ENCODE data around the gene ZNF32.

ZNF32 gene

DNA sequence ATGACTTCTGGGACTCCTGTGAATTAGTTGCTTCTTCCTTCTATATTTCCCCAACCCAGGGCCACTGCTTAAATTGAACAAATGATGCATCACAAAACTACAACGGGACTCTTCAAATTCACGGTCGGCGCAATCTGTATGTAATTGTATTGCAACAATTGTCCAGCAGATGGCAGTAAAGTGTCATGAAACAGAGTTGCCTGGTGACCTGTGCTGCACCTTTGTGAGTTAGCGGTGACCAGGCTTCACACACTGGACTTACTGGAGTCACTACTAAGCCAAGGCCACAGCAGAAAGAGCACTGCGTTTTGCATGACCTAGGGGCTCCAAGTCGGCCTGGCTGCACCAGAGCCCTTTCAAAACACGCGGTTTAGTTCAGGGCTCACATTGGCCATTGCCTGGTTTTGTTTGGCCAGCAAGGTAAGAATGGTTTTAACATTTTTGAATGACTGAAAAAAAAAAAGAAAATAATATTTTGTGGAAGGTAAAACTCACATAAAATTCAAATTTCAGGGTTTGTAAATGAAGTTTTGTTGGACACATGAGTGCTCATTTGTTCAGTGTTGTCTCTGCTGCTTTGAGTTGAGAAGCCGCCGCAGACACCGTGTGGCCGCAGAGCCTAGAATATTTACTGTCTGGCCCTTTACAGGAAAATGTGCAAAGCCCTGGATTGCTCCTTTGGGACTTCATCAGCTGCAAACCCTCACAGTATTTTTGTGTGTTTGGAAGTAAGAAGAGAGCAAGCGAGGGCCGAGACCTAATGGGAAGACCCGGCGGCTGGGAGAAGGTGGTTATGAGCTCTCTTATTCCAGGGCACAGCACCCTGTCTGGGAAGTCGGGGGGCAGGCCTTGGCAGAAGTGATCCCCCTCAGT lies 23.2 kb upstream of the ZNF32 start:
- Histone ChIP-seq H2AFZ (ENCODE audit: low read length) (no peak overlapping the region), H3K36me3 (replicated peaks; ENCODE audit: insufficient read depth, low read length) (no peaks in the 10 kb centered on the region)

DNA sequence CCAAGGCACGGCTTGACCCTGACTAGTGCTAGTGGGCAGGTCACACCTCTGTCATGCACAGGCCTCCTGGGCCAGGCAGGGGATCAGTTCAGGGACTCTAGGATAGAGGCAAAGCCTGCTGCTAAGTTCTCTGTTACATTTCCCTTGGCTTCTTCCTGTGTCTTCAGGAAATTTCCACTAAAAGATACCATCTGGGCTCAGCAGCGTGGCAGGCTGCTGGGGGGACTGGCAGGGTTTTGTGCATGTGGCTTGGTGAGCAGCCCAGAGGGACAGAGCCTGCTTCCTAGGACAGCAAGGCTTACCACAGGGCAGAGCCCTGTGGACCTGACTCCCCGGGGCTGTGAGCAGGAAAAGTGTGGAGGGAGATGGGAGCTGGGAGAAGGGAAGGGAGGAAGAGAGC lies 20.7 kb upstream of the ZNF32 start:
- Histone ChIP-seq H3K27me3 (replicated peaks; ENCODE audit: insufficient read depth, low read length) (no peaks in the 10 kb centered on the region), H3K9ac (ENCODE audit: low read length) (no peak overlapping the region), H4K20me1 (ENCODE audit: insufficient read depth, low read length) (no peaks in the 10 kb centered on the region), H3K27ac (ENCODE audit: low read length) (no peak overlapping the region), H3K79me2 (ENCODE audit: low read length) (no peaks in the 10 kb centered on the region), H3K36me3 (replicated peaks; ENCODE audit: insufficient read depth, low read length) (no peaks in the 10 kb centered on the region), H3K4me2 (ENCODE audit: low read depth, low read length) (no peak overlapping the region), H3F3A (ENCODE audit: insufficient read depth, low read length) (no peaks in the 10 kb centered on the region), H3K9me3 (replicated peaks; ENCODE audit: insufficient read depth, low read length) (no peaks in the 10 kb centered on the region), H3K9me2 (replicated peaks; ENCODE audit: insufficient read depth, low read length) (no peaks in the 10 kb centered on the region), H2AFZ (ENCODE audit: low read length) (no peak overlapping the region), H3K4me3 (ENCODE audit: low read length) (no peak overlapping the region), H3K4me1 (ENCODE audit: low read length) (no peaks in the 10 kb centered on the region)
- TF ChIP-seq, protein P1, sequence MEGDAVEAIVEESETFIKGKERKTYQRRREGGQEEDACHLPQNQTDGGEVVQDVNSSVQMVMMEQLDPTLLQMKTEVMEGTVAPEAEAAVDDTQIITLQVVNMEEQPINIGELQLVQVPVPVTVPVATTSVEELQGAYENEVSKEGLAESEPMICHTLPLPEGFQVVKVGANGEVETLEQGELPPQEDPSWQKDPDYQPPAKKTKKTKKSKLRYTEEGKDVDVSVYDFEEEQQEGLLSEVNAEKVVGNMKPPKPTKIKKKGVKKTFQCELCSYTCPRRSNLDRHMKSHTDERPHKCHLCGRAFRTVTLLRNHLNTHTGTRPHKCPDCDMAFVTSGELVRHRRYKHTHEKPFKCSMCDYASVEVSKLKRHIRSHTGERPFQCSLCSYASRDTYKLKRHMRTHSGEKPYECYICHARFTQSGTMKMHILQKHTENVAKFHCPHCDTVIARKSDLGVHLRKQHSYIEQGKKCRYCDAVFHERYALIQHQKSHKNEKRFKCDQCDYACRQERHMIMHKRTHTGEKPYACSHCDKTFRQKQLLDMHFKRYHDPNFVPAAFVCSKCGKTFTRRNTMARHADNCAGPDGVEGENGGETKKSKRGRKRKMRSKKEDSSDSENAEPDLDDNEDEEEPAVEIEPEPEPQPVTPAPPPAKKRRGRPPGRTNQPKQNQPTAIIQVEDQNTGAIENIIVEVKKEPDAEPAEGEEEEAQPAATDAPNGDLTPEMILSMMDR (IDR thresholded peaks at IDR 0.05; ENCODE audit: low read length), result no peak
- TF ChIP-seq EZH2 (optimal IDR thresholded peaks at IDR 0.05; ENCODE audit: low read depth, low read length), result no peak
- no peak for TF ChIP-seq EZH2phosphoT487 (IDR thresholded peaks at IDR 0.05; ENCODE audit: low read length)
- no peak for DNase-seq

More for the DNA sequence above, 23.2 kb upstream of the ZNF32 start:
- no peak overlapping the region for H3K4me2 ChIP-seq (ENCODE audit: low read depth, low read length)
- no peaks in the 10 kb centered on the region for H3K9me3 ChIP-seq (replicated peaks; ENCODE audit: insufficient read depth, low read length)
- peak; percentile 73 for DNase-seq
- no peaks in the 10 kb centered on the region for H4K20me1 ChIP-seq (ENCODE audit: insufficient read depth, low read length)
- H3K4me1 ChIP-seq (ENCODE audit: low read length), result no peaks in the 10 kb centered on the region
- no peak overlapping the region for H3K9ac ChIP-seq (ENCODE audit: low read length)
- no peaks in the 10 kb centered on the region for H3K79me2 ChIP-seq (ENCODE audit: low read length)
- no peaks in the 10 kb centered on the region for H3F3A ChIP-seq (ENCODE audit: insufficient read depth, low read length)
- no peak overlapping the region for H3K27ac ChIP-seq (ENCODE audit: low read length)
- no peak for TF ChIP-seq EZH2 (optimal IDR thresholded peaks at IDR 0.05; ENCODE audit: low read depth, low read length)
- TF ChIP-seq EZH2phosphoT487 (IDR thresholded peaks at IDR 0.05; ENCODE audit: low read length), result no peak
- TF ChIP-seq, protein P1 (IDR thresholded peaks at IDR 0.05; ENCODE audit: low read length), result peak; percentile 80
- H3K9me2 ChIP-seq (replicated peaks; ENCODE audit: insufficient read depth, low read length), result no peaks in the 10 kb centered on the region
- no peak overlapping the region for H3K4me3 ChIP-seq (ENCODE audit: low read length)
- no peaks in the 10 kb centered on the region for H3K27me3 ChIP-seq (replicated peaks; ENCODE audit: insufficient read depth, low read length)

DNA sequence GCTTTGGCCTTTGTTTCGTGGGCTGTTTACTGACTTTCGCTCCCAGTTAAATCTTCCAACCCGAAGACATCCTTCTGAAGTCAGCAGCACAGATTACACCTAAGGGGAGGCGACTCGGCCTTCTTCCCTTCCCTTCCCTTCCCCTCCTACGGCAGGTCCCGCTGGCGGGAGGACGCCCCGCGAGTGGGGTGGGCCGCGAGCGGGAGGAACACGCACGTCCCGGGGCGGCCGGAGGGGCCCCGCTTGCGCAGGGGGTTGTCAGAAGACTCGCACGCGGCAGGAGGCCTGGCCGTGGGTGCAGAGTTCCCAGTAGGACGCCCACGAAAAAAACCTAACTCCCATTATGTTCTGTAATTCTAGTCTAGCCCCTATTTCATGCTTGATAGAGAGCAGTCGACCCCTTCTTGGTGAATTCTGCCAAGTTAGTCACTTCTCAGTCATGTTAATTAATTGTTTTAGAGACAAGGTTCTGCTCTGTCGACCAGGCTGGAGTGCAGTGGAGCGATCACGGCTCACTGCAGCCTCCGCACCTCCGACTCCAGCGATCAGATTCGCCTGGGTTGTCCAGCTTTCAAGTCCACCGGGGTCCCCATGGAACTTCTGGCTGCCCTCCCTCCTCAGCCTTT lies 19.2 kb upstream of the ZNF32 start:
- H3K9me3 ChIP-seq (replicated peaks; ENCODE audit: insufficient read depth, low read length), result no peaks in the 10 kb centered on the region
- H3K9ac ChIP-seq (ENCODE audit: low read length), result no peak overlapping the region

More for the DNA sequence above, 19.2 kb upstream of the ZNF32 start:
- Histone ChIP-seq H3K36me3 (replicated peaks; ENCODE audit: insufficient read depth, low read length) (no peaks in the 10 kb centered on the region), H3K27ac (ENCODE audit: low read length) (no peak overlapping the region), H3K27me3 (replicated peaks; ENCODE audit: insufficient read depth, low read length) (no peaks in the 10 kb centered on the region), H3K4me1 (ENCODE audit: low read length) (no peaks in the 10 kb centered on the region), H4K20me1 (ENCODE audit: insufficient read depth, low read length) (no peaks in the 10 kb centered on the region), H3K79me2 (ENCODE audit: low read length) (no peaks in the 10 kb centered on the region), H3K4me2 (ENCODE audit: low read depth, low read length) (peak overlapping the region; percentile 29; the same call in 1 of the 2 replicates), H3F3A (ENCODE audit: insufficient read depth, low read length) (no peaks in the 10 kb centered on the region), H3K4me3 (ENCODE audit: low read length) (no peak overlapping the region), H2AFZ (ENCODE audit: low read length) (no peak overlapping the region), H3K9me2 (replicated peaks; ENCODE audit: insufficient read depth, low read length) (no peaks in the 10 kb centered on the region)
- TF ChIP-seq EZH2 (optimal IDR thresholded peaks at IDR 0.05; ENCODE audit: low read depth, low read length) (no peak), EZH2phosphoT487 (IDR thresholded peaks at IDR 0.05; ENCODE audit: low read length) (no peak)
- TF ChIP-seq, protein P1 (IDR thresholded peaks at IDR 0.05; ENCODE audit: low read length), result no peak
- DNase-seq, result no peak
